Dedifferentiated amniotic fluid mesenchymal stem cell (primary cell): ENCODE data around the gene BMI1.

Experiments used
- DNase-seq: peaks from one replicate; pipeline ENCODE4 v3.0.0-alpha.2; 2016; ENCODE audit errors: extremely low spot score

The BMI1 gene

GRCh38 chr10:22367471-22367870 lies 46.6 kb downstream of the BMI1 start:
- DNase-seq = no peak

- no peak for DNase-seq
Measured at GRCh38 chr10:22368402-22368801, 47.5 kb downstream of the BMI1 start.

- no peak for DNase-seq
Measured at GRCh38 chr10:22368981-22369380, 48.1 kb downstream of the BMI1 start.

GRCh38 chr10:22369434-22370072 lies 48.7 kb downstream of the BMI1 start:
- no peak for DNase-seq

DNA sequence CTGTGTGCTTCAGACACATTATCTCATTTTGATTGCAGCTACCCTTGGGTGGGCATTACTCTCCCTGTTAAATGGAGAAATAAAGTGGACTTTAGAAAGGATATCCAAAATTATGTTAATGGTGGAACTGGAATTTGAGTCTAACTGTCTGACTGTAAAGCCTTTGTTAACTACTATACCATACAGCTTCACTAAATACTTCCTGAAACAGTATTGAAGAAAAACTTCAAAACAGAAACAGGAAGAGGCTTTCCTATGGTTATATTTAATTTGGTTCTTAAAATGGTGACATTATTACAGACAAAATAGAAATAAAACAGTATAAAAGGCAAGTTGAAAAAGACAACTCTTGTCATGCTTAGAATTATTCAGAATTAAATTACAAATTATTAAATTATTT lies 49.4 kb downstream of the BMI1 start:
- no peak for DNase-seq

- DNase-seq = no peak
Measured at GRCh38 chr10:22372298-22372697, 51.4 kb downstream of the BMI1 start.

DNA sequence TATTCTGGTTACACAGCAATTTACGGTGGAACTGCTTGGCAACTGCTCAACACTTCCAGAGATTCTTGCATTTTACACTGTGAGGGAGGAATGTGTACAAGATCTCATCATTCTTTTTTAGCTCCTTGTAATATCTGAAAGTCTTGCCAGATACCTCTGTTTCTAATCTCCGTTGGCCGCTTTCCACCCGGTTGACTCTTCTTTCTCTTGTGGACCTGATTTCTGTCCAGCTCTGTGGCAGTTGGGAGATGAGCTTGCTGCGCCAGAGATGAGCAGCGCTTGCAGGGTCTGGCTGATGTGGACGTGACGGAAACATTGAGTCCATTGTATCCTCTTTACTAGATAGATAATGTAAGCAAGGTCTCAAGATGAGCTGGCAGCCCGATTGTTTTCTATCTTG lies 52.0 kb downstream of the BMI1 start:
- no peak for DNase-seq

GRCh38 chr10:22374489-22375126 lies 53.7 kb downstream of the BMI1 start:
- no peak for DNase-seq

DNA sequence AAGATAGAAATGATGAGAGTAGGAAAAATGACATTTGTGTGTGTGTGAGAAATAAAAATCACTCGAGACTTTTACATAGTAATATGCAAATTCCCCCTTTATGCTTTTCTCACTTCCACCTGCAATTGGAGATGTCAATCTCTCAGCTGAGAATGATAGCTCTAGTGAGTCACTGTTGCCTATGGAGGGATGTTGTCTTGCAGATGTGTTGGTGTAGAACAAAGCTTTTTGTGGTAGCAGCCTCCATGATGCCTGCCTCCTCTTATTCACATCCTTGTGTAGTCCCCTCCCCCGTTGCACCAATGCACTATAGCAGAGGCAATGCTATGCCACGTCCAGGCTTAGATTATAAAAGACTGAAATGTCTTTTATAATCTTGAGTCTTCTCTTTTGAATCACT lies 58.2 kb downstream of the BMI1 start:
- no peak for DNase-seq
